ENCODE data around the gene VGLL3.

- TF ChIP-seq, protein P1, sequence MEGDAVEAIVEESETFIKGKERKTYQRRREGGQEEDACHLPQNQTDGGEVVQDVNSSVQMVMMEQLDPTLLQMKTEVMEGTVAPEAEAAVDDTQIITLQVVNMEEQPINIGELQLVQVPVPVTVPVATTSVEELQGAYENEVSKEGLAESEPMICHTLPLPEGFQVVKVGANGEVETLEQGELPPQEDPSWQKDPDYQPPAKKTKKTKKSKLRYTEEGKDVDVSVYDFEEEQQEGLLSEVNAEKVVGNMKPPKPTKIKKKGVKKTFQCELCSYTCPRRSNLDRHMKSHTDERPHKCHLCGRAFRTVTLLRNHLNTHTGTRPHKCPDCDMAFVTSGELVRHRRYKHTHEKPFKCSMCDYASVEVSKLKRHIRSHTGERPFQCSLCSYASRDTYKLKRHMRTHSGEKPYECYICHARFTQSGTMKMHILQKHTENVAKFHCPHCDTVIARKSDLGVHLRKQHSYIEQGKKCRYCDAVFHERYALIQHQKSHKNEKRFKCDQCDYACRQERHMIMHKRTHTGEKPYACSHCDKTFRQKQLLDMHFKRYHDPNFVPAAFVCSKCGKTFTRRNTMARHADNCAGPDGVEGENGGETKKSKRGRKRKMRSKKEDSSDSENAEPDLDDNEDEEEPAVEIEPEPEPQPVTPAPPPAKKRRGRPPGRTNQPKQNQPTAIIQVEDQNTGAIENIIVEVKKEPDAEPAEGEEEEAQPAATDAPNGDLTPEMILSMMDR (conservative IDR thresholded peaks at IDR 0.05), result no peak
- TF ChIP-seq ZFX (IDR thresholded peaks at IDR 0.05), result no peak
Observed at GRCh38 chr3:86954747-86955146, 36.2 kb downstream of the VGLL3 start.
